GM10266 (cell line): Measurements from ENCODE around the gene ZNF23.

Experiments used
- DNase-seq: peaks from one replicate; pipeline ENCODE4 v3.0.0; 2012; ENCODE audit errors: extremely low spot score
- CTCF ChIP-seq: IDR thresholded peaks from 2 replicates; pipeline ENCODE4 v1.5.1; 2012; ENCODE audit warnings: mild to moderate bottlenecking, low read depth; ENCODE audit not compliant: control insufficient read depth, insufficient read depth; ENCODE audit errors: missing control alignments

The ZNF23 gene

GRCh38 chr16:71436473-71436872 lies 25.6 kb downstream of the ZNF23 start:
- DNase-seq: no peak
- TF ChIP-seq CTCF: no peak

DNA sequence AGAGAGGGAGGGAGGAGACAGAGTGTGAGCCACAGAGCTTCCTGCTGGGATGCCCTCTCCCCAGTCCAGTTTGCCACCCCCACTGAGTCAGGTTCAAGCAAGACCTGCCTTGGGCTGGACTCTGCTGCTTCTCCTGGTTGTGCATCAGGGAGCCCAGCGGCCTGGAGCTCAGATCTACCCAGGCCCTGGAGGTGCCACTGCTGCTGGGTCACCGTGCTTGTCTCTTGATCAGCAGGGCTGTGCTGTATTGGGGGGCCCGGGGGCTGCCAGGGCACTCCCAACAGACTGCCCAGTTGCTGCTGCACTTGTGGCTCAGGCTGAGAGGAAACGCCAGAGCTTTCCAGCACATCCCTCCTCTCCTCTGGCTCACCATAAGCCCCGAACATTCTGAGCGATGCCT lies 29.1 kb downstream of the ZNF23 start:
- DNase-seq: no peak
- TF ChIP-seq CTCF: no peak

DNA sequence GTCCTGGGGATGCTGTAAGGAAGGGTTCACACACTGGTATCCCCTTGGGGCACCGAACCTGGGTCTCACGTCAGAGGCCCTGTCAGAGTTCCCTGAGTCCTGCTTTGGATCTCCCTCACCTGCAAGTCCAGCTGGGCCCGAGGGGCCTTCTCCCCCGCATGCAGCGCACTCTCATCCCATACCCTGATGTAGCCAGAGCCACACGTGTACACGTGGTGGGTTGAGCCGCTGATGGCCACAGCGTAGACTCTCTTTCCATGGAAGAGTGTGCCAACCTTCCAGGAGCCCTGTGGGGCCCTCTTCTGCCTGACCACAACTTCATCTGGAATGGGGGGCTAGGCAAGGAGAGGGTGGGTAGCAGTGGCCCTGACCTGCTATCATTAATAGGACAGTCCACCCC lies 30.1 kb downstream of the ZNF23 start:
- no peak for TF ChIP-seq CTCF
- DNase-seq: no peak

DNA sequence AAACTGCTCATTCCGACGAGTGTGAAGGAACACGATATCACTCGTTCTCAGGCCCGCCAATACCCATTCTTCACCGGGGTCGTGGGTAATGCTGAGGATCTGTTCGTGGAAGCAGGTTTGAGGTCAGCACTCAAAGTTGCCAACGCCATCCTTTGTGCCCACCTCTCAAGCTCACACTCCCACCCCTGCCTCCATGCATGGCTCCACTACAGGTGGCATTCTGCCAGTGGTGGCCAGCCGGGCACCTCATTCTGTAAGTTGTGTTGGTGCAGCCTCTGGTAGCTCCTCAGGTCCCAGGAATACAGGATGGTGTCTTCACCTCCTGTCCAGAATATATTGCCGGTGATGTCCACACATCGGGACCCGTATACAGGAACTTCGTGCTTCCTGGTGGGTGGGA lies 30.9 kb downstream of the ZNF23 start:
- TF ChIP-seq CTCF: no peak
- DNase-seq: no peak

DNA sequence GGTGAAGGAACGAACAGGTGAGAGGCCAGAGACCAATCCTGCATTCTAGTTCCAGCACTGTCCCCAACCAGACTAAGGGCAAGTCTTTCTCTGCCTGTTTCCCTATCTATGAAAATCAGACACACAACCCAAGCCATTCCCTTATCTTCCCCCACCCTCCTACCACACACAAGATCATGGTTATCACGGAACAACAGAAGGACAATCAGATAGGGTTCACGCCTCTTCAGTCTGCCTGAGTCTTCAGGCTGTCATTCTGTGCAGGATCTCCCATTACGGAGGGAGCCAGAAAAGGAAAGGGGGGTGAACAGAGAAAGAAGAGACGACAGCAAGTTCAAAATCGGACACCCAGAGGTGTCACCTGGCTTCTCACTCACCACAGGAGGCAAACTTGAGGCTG lies 31.3 kb downstream of the ZNF23 start:
- no peak for DNase-seq
- no peak for TF ChIP-seq CTCF

DNA sequence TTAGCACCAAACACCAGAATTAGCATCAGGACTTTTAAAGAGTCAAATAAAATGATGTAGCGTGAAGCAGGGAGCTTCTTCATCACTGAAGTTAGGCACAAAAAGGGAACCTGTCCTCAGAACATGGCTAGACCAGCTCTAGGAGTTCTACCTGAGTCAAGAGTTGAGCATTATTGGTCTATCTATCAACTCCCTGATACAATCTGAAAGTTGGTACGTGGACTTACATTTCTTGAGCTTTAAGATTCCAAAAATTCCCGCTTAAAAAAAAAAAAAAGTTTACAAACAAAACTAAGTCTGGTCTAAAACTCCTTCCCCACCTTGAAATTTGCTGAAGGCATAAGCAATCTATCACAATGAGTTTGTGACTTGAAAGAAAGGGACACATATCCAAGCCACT lies 32.5 kb downstream of the ZNF23 start:
- no peak for TF ChIP-seq CTCF
- DNase-seq: no peak

GRCh38 chr16:71428883-71429282 lies 33.2 kb downstream of the ZNF23 start:
- no peak for DNase-seq

More at GRCh38 chr16:71428883-71429282, 33.2 kb downstream of the ZNF23 start:
- no peak for TF ChIP-seq CTCF
